GOT3 (cell line): Measurements from ENCODE around the gene IDI2.

Source experiments
- DNase-seq: peaks from one replicate; lab custom pipeline; 2025; ENCODE audit warnings: mixed read lengths; lab: John Stamatoyannopoulos, UW

The IDI2 gene

GRCh38 chr10:980468-981093, 45.1 kb downstream of the IDI2 start:
- DNase-seq = no peak

GRCh38 chr10:978826-979421, 46.7 kb downstream of the IDI2 start:
- no peak for DNase-seq

GRCh38 chr10:976316-976715, 49.3 kb downstream of the IDI2 start:
- no peak for DNase-seq

GRCh38 chr10:974785-975074, 50.9 kb downstream of the IDI2 start:
- DNase-seq = no peak

GRCh38 chr10:974038-974784, 51.4 kb downstream of the IDI2 start:
- no peak for DNase-seq

GRCh38 chr10:972763-973162, 52.9 kb downstream of the IDI2 start:
- no peak for DNase-seq

- DNase-seq = no peak
Measured at GRCh38 chr10:971613-972012, 54.0 kb downstream of the IDI2 start.

- DNase-seq = no peak
Measured at GRCh38 chr10:971150-971542, 54.5 kb downstream of the IDI2 start.

- DNase-seq = no peak
Measured at GRCh38 chr10:970311-971149, 55.1 kb downstream of the IDI2 start.

- DNase-seq = no peak
Measured at GRCh38 chr10:969473-970150, 56.0 kb downstream of the IDI2 start.
